HL-60 (cell line): ENCODE data around the gene ZG16.

Source experiments
- DNase-seq, 2 experiments: peaks; one replicate each; pipeline ENCODE4 v3.0.0-alpha.2; 2010 to 2020; ENCODE audit warnings: low read depth in 1 of 2, low spot score in 1 of 2
- H3K27ac ChIP-seq: fragments of 250-450 bp; sonication (Bioruptor Pico); replicated peaks from 2 replicates; pipeline ENCODE4 v1.5.1; 2020; ENCODE audit warnings: mild to moderate bottlenecking, moderate library complexity
- H3K27me3 ChIP-seq: fragments of 250-450 bp; sonication (Bioruptor Pico); 2 replicates; pipeline ENCODE4 v1.5.1; 2021; ENCODE audit warnings: mild to moderate bottlenecking, moderate library complexity; ENCODE audit not compliant: insufficient read depth, poor library complexity, severe bottlenecking
- H3K4me3 ChIP-seq: replicated peaks from 2 replicates; pipeline ENCODE4 v1.5.1; 2011; ENCODE audit warnings: mild to moderate bottlenecking, control low read depth, low read length; ENCODE audit not compliant: insufficient read depth
- CTCF ChIP-seq: IDR thresholded peaks from one replicate; pipeline ENCODE4 v1.5.1; 2011; ENCODE audit warnings: low read length, control low read depth, inconsistent platforms; ENCODE audit not compliant: insufficient read depth
- GABPA ChIP-seq: IDR thresholded peaks from 2 replicates; pipeline ENCODE4 v1.6.1; 2012; ENCODE audit warnings: low read depth
- POLR2AphosphoS5 ChIP-seq: IDR thresholded peaks from 2 replicates; pipeline ENCODE4 v1.6.1; 2012; ENCODE audit warnings: low read depth
- REST ChIP-seq: IDR thresholded peaks from 2 replicates; pipeline ENCODE4 v1.6.1; 2012; ENCODE audit warnings: low read depth; ENCODE audit not compliant: insufficient replicate concordance
- SPI1 ChIP-seq: IDR thresholded peaks from 2 replicates; pipeline ENCODE4 v1.6.1; 2012; ENCODE audit warnings: low read depth, mild to moderate bottlenecking, borderline replicate concordance

The ZG16 gene

GRCh38 chr16:29814592-29814991 is 36.5 kb downstream of the ZG16 start:
- no peaks in the 10 kb centered on the region for H3K27me3 ChIP-seq
- no peak for TF ChIP-seq REST
- no peak for TF ChIP-seq POLR2AphosphoS5
- TF ChIP-seq SPI1 = no peak
- TF ChIP-seq GABPA = no peak
- TF ChIP-seq CTCF = no peak
- no peak overlapping the region for H3K4me3 ChIP-seq
- H3K27ac ChIP-seq = no peak overlapping the region
- DNase-seq = no peak

- H3K4me3 ChIP-seq = peak overlapping the region; percentile 78
- DNase-seq = no peak
- H3K27ac ChIP-seq = peak overlapping the region; percentile 93
- TF ChIP-seq REST (no peak), SPI1 (no peak), CTCF (no peak), GABPA (no peak)
- no peaks in the 10 kb centered on the region for H3K27me3 ChIP-seq
These were observed 37.1 kb downstream of the ZG16 start for GRCh38 chr16:29815032-29815721.

GRCh38 chr16:29815793-29816693 is 38.0 kb downstream of the ZG16 start, which contains the start of gene PAGR1:
TSS of gene PAGR1 (plus strand) at chr16:29816152. CDS start at chr16:29816526, 374 bp downstream.
- DNase-seq = peak; percentile 99
- TF ChIP-seq SPI1 (peak; percentile 81; the same call in 1 of the 2 replicates), POLR2AphosphoS5 (peak; percentile 88), GABPA (no peak), CTCF (peak; percentile 93), REST (no peak)
- H3K4me3 ChIP-seq = peak within 1 kb of the TSS; percentile 78
- H3K27me3 ChIP-seq = no peaks in the 10 kb centered on the region
- peak within 1 kb of the TSS; percentile 93 for H3K27ac ChIP-seq
